ENCODE results near the gene GLTPD2.
"Not testable (repeated sequence)": the region's sequence is repeated elsewhere in the genome, so short reads cannot be mapped to it uniquely, and the experiment has no call there.

The GLTPD2 gene

GRCh38 chr17:4811471-4811870 lies 22.7 kb downstream of the GLTPD2 start:
- peak; percentile 4 for DNase-seq

- no peak for DNase-seq
Measured at GRCh38 chr17:4812690-4813089, 23.9 kb downstream of the GLTPD2 start.

- DNase-seq, result no peak
Measured at GRCh38 chr17:4815043-4815675, 26.4 kb downstream of the GLTPD2 start.

GRCh38 chr17:4816826-4817225 lies 28.1 kb downstream of the GLTPD2 start:
- DNase-seq, result peak; percentile 25

- peak; percentile 18 for DNase-seq
Measured at GRCh38 chr17:4818276-4818675, 29.5 kb downstream of the GLTPD2 start.

GRCh38 chr17:4822835-4823234 lies 34.1 kb downstream of the GLTPD2 start:
- DNase-seq, result no peak

- no peak for DNase-seq
Measured at GRCh38 chr17:4823373-4824089, 34.8 kb downstream of the GLTPD2 start.

- DNase-seq, result no peak
Measured at GRCh38 chr17:4827399-4827798, 38.6 kb downstream of the GLTPD2 start.

GRCh38 chr17:4832829-4833177 lies 44.0 kb downstream of the GLTPD2 start:
- not testable (repeated sequence) for DNase-seq

- DNase-seq, result peak; percentile 93
Measured at GRCh38 chr17:4833178-4833940, 44.6 kb downstream of the GLTPD2 start, which contains the start of gene MINK1. TSS of gene MINK1 (plus strand) at chr17:4833340. CDS start at chr17:4833584, 244 bp downstream.

GRCh38 chr17:4833941-4834680 lies 45.3 kb downstream of the GLTPD2 start:
- DNase-seq, result peak; percentile 54

GRCh38 chr17:4834681-4835020 lies 45.9 kb downstream of the GLTPD2 start:
- DNase-seq, result no peak

GRCh38 chr17:4836221-4836620 lies 47.5 kb downstream of the GLTPD2 start:
- DNase-seq, result no peak

GRCh38 chr17:4837471-4838308 lies 48.9 kb downstream of the GLTPD2 start:
- DNase-seq, result no peak

GRCh38 chr17:4838309-4838785 lies 49.6 kb downstream of the GLTPD2 start:
- DNase-seq, result no peak

GRCh38 chr17:4839221-4839620 lies 50.5 kb downstream of the GLTPD2 start:
- DNase-seq, result no peak

Data from left hindlimb (tissue), 1 donor.